Limb (tissue), 2 donors: ENCODE results near the gene MBLAC1.

Experiments
- DNase-seq, 2 donors: peaks; one replicate each; pipeline ENCODE4 v3.0.0-alpha.2; 2016; ENCODE audit errors: extremely low spot score in 2 of 2

The MBLAC1 gene, protein sequence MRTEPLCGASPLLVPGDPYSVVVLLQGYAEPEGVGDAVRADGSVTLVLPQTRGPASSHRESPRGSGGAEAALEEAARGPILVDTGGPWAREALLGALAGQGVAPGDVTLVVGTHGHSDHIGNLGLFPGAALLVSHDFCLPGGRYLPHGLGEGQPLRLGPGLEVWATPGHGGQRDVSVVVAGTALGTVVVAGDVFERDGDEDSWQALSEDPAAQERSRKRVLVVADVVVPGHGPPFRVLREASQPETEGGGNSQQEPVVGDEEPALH

DNA sequence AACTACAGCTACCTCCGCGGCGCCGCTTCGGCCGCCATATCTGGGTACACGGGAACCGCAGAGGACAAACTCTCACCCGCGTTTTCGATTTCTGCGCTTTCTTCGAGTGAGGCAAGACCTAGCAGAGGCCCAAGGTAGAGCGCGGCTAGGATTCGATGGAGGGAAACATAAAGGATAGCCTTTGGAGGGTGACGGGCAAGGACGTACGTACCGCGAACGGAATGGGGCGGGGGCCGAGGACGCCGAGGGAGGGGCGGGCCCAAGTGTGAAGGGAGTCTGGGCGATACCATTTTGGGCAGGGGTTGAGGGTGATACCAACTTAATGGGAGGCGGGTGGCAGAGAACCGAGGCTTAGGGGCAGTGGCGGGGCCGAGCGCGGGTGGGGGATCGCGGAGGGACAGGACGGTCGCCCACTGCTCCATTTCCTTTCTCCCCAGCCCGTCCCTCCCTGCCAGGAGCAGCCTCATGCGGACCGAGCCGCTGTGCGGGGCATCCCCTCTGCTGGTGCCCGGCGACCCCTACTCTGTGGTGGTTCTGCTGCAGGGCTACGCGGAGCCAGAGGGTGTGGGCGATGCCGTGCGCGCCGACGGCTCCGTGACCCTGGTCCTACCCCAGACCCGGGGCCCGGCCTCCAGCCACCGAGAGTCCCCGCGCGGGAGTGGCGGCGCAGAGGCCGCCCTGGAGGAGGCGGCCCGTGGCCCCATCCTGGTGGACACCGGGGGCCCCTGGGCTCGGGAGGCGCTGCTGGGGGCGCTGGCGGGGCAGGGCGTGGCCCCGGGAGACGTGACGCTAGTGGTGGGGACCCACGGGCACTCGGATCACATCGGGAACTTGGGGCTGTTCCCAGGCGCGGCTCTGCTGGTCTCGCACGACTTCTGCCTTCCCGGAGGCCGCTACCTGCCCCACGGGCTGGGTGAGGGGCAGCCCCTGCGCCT is at the start of gene MBLAC1:
MBLAC1 (plus strand) TSS at position 37 of the 935 bp plus-strand sequence; CDS start at position 466, 429 bp downstream.
- DNase-seq = peak; percentile 93 to 96

DNA sequence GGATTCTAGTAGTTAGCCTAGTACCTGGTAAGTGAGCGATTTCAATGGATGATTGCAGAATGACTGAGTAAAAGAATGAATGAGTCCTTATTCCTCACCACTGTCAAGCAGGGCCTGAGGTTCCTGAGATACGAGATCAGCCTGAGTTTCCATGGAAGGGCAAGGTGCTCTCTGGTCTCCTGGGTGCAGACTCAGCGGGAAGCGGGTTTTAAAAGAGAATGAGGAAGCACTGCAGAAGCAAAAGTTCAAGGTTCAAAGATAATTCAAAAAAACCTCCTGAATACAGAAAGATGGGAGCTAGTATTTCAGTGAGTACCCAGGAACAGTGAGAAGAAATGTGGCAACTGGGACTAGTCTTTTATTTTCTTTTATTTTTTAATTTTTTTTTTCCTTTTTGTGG is 49.6 kb upstream of the MBLAC1 start:
- DNase-seq = no peak

DNA sequence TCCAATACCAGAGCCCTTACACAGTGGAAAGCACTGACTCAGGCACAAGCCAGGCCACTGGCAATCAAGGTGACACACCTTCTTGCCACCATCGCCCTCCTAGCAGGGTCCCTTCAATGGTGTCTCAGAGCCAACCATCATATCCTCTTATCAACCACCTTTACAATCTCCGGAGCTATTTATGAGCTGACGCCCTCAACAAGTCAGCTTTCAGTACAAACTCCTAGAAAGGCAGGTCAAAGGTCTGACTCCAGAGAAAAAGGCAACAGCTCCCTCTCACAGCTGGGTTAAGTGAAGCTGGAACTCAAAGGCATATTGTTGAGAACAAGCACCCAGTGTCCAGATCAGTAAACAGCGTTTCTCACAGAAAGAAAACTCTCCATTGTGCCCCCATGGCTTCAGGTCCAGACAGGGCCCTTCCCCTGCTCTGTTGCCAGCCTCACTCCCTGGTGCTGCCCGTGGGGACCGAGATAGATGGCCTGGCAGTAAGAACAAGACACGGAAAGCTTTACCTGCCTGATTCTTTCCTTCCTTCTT is 47.7 kb upstream of the MBLAC1 start:
- no peak for DNase-seq

DNA sequence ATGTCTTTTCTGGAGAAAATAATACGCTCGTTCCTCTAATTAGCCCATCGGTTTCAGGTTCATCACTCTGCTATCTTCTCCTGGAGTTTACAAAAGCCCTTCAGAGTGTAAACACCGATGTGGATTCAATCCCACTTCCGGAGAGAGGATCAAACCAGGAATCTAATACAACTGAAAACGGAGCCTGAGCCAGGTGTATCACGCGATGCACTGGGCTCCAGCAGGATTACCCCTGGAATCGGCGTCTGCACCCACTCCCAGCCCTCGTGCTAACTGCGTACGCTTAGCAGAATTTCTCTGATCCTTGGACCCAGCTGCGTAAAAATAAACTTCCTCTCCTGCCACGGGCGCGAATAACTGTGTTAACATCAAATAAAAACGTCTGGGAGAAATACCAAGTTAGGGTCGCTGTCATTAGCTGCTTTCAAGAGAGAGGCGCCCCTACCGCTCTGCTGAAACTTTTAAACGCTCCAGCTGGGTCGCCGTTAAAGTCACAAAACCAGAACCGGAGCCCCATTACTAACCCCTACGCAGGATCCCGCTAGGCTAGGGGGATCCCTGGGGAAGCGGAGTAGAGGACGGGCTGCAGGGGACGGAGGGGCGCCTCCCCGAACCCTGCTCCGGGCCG is 45.7 kb upstream of the MBLAC1 start:
- no peak for DNase-seq

DNA sequence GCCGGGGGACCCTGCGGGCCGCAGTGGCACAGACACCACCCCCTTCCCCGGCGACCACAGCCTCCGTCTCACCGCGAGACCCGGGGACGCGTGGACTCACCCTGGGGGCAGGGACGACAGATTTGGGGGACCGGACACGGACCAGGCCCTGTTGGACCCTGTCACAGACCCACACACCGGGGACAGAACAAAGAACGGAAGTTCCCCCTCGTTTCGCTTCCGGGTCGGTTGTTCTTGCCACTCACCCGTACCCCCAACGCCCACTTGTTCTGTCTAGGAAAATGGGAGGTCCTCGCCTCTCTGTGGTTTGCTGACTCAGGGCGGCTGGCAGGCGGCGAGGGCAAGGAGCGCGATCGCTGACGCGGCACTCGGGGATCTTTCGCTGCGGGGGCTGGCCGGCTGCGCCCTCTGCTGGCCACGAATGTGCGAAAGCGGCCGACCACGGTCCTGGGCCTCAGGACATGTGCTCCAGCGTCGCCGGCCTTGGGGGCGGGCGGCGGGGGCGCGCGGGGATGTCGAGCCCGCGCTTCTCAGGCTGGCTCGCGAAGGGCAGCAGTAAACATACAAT is 45.1 kb upstream of the MBLAC1 start, which contains the start of gene ZNF3:
ZNF3 (minus strand) TSS at position 189 of the 568 bp plus-strand sequence. CDS start 4,366 bp downstream, outside the sequence.
- DNase-seq = peak; percentile 97 to 98

DNA sequence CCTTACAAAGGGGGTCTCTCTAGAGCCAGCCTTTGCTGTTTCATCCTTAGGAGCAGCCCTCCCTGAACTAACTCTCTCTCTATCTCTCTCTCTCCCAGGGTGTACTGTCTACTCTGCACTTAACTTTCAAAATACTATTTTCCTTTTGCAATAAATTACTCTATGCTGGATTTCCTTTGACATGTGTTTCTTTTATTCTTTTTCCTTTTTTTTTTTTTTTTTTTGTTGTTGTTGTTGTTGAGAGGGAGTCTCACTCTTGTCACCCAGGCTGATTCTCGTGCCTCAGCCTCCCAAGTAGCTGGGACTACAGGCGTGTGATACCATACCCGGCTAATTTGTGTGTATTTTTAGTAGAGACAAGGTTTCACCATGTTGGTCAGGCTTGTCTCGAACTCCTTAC is 43.8 kb upstream of the MBLAC1 start:
- no peak for DNase-seq

DNA sequence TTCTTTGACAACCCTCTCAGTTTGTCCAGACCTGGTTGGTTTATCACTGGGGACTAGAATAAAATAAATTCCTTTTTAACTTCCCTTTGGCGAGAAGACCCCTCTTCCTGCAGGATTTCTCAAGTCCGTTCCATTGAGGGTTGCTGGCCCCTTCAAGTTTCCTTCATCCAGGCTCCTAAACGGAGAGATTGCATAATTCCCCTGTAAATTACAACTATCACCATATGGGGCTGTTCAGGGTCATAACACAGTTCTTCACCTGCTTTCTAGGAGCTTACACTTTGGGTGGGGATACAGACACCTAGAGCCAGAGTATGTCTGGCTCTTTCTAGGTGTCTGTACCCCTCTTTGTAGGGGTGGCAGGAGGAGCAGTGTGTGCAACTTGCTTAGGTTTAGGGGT is 41.3 kb upstream of the MBLAC1 start:
- DNase-seq = no peak

DNA sequence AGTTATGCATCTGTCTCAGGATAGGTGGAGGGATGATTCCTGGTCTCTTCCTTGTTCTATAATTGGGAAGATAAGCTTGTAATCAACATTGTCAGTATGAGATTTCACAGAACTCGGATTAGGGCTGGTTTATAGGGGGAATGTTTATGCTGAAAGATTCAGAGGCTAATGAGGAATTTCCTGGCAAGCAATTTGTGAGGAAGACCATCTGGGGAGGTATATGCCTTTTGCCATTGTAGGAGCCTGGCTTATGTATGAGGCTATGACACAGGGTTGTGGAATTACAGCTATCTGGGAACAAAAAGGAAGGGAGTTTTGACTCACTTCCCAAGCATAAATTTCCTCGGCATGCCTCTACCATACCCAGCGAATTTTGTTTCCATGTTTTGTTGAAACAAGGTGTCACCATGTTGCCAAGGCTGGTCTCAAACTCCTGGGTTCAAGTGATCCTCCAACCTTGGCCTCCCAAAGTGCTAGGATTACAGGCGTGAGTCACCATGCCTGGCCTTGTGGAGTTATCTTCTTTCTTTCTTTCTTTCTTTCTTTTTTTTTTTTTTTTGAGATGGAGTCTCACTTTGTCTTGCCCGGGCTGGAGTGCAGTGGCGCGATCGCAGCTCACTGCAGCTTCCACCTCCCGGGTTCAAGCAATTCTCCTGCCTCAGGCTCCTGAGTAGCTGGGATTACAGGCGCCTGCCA is 39.6 kb upstream of the MBLAC1 start:
- no peak for DNase-seq

DNA sequence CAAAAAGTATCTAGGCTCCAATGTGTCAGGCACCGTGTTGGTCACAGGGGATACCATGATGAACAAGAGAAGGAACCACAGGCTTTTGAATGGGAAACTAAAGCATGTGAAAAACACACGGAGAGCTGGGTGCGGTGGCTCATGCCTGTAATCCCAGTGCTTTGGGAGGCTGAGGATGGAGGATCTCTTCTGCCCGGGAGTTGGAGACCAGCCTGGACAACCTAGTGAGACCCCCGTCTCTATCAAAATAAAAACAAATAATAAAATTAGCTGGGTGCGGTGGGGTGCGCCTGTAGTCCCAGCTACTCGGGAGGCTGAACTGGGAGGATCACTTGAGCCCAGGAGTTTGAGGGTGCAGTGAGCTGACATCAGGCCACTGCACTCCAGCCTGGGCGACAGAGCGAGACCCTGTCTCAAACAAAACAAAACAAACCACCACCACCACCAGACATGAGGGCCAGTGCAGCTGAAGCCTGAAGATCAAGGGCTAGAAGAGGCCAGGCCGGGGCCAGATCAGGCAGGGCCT is 38.6 kb upstream of the MBLAC1 start:
- DNase-seq = no peak

DNA sequence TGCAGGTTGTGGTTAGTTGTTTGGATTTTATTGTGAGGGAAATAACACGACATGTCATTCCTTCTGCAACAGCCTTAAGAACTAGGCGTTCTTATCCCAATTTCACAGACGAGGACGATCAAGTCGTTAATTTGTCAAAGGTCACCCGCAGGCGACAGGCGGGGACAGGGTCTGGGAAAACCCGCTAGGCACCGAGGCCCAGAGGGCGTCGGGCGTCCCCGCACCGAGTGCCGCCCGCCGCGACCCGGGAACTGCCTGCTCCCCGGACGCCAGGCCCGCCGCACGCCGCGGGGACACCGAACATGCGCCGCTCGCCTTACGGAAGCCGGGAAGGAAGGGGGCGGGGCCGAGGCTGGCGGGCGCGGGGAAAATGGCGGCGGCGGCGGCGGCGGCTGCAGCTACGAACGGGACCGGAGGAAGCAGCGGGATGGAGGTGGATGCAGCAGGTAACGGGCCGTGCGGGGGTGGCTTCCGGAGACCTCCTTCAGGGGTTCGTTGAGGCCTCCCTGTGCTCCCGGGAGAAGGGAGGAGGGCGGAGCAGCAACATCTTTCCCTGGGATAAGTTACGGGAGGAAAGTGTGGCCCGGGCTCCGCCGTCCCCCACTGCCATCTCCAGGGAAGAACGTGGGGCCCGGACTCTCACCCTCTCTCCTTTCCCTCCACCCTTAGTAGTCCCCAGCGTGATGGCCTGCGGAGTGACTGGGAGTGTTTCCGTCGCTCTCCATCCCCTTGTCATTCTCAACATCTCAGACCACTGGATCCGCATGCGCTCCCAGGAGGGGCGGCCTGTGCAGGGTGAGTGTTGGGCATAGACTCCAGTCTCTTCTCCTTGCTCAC is 37.9 kb upstream of the MBLAC1 start, which contains the start of gene COPS6:
COPS6 (plus strand) TSS at position 349 of the 837 bp plus-strand sequence; CDS start at position 371, 22 bp downstream.
- peak; percentile 62 to 91 for DNase-seq

DNA sequence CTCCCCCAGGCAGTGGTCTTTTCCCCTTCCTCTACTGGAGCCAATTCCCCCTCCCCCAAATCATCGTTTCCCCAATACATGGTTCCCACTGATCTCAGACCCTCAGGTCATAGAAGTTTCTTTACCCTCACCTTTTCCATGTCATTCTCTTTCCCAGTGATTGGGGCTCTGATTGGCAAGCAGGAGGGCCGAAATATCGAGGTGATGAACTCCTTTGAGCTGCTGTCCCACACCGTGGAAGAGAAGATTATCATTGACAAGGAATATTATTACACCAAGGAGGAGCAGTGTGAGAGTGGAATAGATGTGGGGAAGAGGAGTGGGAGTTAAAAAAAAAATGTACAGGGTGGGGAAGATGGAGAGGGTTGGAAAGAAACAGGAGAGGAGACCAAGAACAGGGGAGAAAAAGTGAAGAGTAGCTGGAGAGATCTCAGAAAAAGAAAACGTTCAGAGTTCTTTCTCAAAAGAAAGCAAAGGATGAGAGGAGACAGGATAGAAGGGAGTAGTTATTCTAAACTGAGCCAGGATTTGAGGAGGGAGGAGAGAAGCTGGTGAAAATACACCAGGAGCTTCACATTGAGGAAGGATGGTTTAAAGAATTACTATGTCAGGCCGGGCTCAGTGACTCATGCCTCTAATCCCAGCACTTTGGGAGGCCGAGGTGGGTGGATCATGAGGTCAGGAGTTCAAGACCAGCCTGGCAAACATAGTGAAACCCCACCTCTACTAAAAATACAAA is 37.1 kb upstream of the MBLAC1 start:
- DNase-seq = no peak

DNA sequence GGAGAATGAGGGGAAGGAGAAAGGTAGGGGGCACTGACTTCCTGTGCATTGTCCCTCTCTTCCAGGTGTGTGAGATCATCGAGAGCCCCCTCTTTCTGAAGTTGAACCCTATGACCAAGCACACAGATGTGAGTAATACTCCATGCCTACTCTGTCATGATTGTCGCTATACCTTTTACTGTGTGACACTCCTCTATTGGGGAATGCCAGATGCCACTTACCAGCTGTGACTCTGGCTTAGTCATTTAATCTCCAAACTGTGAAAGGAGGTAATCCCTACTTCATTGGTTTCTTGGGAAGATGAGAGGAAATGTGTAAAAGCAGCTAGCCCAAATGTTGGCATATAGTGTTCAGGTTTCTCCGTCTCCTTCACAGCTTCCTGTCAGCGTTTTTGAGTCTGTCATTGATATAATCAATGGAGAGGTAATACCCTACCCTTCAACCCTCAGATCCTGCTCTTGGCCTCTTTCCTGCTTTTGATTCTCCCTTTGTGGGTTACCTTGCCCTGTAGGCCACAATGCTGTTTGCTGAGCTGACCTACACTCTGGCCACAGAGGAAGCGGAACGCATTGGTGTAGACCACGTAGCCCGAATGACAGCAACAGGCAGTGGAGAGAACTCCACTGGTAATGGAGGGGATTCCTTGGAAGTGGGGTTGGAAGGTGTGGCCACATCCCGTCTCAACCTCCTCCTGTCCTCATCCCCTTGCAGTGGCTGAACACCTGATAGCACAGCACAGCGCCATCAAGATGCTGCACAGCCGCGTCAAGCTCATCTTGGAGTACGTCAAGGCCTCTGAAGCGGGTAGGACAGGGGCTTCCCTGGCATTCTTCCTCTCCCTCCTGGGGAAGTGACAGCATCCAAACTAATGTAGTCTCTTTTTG is 36.0 kb upstream of the MBLAC1 start:
- DNase-seq = no peak

DNA sequence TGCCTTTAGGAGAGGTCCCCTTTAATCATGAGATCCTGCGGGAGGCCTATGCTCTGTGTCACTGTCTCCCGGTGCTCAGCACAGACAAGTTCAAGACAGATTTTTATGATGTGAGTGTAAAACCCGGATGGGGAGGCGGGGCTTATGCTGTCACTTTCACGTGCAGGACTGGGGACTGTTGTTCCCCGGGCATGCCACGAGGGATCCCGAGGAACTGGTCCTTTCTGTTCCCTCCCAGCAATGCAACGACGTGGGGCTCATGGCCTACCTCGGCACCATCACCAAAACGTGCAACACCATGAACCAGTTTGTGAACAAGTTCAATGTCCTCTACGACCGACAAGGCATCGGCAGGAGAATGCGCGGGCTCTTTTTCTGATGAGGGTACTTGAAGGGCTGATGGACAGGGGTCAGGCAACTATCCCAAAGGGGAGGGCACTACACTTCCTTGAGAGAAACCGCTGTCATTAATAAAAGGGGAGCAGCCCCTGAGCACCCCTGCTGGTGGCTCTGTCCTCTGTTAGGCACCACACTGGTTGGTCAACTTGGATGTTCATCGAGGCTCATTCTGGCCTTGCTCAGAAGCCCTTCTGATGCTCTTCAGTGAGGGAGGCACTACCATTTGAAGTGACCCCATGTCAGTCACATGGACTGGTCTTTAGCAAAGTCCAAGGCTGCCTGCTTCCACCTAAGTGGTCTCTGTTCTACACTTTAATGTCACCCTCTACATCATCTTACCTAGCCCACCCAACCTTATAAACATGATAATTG is 35.2 kb upstream of the MBLAC1 start:
- DNase-seq = no peak

DNA sequence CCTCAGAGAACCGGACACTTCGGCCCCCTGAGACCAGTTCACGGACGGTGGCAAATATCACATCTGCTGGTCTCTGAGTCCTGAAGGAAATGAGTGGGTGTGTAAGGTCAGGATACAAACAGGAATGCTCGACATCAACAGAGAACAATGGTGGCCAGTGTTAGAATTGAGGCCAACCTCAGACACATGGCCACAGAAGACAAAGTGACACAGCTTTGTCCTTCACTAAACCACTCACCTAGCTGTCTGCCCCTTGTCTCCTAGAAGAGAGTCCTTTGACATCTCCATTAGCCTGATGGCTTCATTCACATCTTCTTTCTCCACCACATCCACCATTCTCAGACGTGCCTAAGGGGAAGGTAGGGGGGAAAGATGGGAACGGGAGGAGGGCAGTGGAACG is 33.7 kb upstream of the MBLAC1 start:
- DNase-seq = no peak

DNA sequence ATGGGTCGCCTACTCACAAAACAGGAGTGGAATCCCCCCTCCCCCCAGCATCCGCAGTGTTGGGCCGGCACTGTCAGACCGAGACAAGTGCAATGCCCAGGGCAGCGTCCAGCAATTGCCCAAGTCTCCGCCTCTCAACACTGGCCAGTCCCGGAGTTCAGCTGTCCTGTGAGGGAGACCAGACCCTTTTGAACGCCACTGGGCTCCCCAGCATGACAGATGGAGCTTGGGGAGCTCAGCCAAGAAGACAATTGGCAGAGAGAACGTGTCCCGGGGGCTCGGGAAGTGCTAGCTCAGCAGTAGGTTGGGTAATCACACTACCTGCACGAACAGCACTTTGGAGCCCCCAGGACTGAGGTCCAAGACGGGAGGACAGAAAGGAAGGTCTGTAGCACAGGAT is 33.3 kb upstream of the MBLAC1 start:
- no peak for DNase-seq

DNA sequence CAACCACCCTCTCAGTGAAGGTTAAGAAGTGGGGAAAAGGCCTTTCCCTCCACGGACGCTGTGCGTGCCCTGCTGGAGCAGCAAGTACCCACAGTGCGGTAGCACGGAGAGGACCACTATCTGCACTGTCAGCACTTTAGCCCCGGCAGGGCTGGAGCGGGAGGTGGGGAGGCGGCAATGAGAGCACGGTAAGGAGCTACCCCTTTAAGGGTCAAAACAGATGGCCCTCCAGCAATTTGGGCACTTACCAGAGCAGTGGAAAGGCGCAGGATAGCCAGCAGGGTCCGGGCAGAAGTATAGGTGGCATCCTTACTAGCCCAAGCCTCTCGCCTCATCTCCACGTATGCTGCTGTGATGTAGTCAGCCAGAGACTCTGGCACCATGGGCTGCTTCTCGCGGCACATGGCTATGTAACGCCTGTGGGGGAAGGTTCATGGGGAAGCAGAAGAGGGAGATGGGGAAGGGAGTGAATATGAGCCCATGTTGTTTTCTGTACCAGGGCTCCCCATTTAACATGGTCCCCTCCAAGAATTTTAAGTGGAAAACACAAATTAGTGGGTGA is 32.8 kb upstream of the MBLAC1 start:
- DNase-seq = no peak

DNA sequence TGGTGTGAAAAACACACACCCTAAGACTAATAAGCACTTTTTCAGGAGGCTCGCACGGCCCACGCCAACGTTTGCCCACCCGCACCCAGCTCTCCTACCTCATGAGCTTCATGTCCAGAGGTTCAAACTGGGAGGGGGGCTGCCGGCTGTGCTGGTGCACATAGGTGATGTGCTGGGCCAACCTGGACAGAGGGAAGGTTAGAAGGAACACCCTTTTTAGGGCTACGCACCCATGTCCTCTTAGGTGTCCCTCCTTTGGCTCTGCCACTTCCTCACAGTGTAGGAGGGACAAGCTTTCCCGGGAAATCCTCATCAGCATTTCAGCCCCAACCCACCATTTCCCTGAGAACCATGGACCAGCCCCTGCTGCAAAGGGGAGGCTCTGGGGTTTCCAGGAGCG is 31.5 kb upstream of the MBLAC1 start:
- no peak for DNase-seq
